Measurements from ENCODE around the gene OR10X1. TPM values are rescaled to one million over a fixed set of nuclear protein-coding genes. Genes with fewer than 3 reads are reported as not detected.

Gene OR10X1
- total and polyA plus RNA-seq, 2 experiments from 2014 or later: not detected

GRCh38 chr1:158570480-158570879 is 9.2 kb downstream of the OR10X1 start, which contains the start of gene OR6P1:
Gene OR6P1 (minus strand): TSS chr1:158570580. CDS start chr1:158563604, 6,976 bp downstream.
- H4K20me1 ChIP-seq (ENCODE audit: insufficient read depth): no peaks in the 10 kb centered on the region
- no peak within 1 kb of the TSS for H3K4me2 ChIP-seq (ENCODE audit: unreplicated experiment)
- H3K27ac ChIP-seq: no peak within 1 kb of the TSS
- H3K36me3 ChIP-seq (ENCODE audit: low read depth): no peaks in the 10 kb centered on the region
- no peaks in the 10 kb centered on the region for H3K79me2 ChIP-seq (ENCODE audit: insufficient read depth)
- H3K9me3 ChIP-seq (ENCODE audit: low read depth): no peaks in the 10 kb centered on the region
- no peaks in the 10 kb centered on the region for H3K9me2 ChIP-seq (ENCODE audit: insufficient read depth)
- TF ChIP-seq EZH2 (IDR thresholded peaks at IDR 0.05; ENCODE audit: insufficient read depth, poor library complexity, severe bottlenecking) (no peak), EZH2phosphoT487 (IDR thresholded peaks at IDR 0.05; ENCODE audit: insufficient read depth, low read depth) (no peak)
- DNase-seq: no peak
- no peak within 1 kb of the TSS for H2AFZ ChIP-seq
- H3K9ac ChIP-seq: no peak within 1 kb of the TSS
- no peaks in the 10 kb centered on the region for H3K27me3 ChIP-seq (replicated peaks; ENCODE audit: insufficient read depth)
- H3K4me3 ChIP-seq: no peak within 1 kb of the TSS
- in situ Hi-C loops (cut with MboI): no loop called here
- H3K4me1 ChIP-seq (ENCODE audit: insufficient read depth): no peaks in the 10 kb centered on the region
- 2 to 3% methylated on average over 3 of the region's 3 CpGs for WGBS, 2 experiments (ENCODE audit: low coverage in 1 of 2, low lambda C conversion rate in 2 of 2, missing lambda C conversion rate in 2 of 2)
- no peaks in the 10 kb centered on the region for H3F3A ChIP-seq (ENCODE audit: insufficient read depth)

DNA sequence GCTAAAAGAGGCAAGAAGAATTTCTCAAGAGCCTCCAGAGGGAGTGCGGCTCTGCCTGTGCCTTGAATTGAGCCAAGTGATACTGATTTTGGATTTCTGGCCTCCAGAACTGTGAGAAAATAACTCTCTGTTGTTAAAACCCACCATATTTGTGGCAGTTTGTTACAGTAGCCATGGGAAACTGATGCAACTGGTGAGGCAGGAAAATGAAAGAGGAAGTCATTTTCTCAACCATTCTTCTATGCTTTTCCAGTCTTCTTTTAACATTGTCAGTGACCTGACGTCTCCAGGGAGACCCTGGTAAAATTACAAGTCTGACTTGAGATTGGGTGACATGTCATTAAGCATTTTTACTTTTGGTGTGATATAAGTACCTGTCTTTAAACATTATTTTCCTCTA is 15.1 kb downstream of the OR10X1 start:
- Histone ChIP-seq H4K20me1 (ENCODE audit: insufficient read depth) (no peaks in the 10 kb centered on the region), H3K79me2 (ENCODE audit: insufficient read depth) (no peaks in the 10 kb centered on the region), H2AFZ (no peak overlapping the region), H3K4me3 (no peak overlapping the region), H3K9me2 (ENCODE audit: insufficient read depth) (no peaks in the 10 kb centered on the region), H3F3A (ENCODE audit: insufficient read depth) (no peaks in the 10 kb centered on the region), H3K36me3 (ENCODE audit: low read depth) (no peaks in the 10 kb centered on the region), H3K9me3 (ENCODE audit: low read depth) (no peaks in the 10 kb centered on the region), H3K27me3 (replicated peaks; ENCODE audit: insufficient read depth) (no peaks in the 10 kb centered on the region), H3K4me1 (ENCODE audit: insufficient read depth) (no peaks in the 10 kb centered on the region), H3K9ac (no peak overlapping the region), H3K27ac (no peak overlapping the region), H3K4me2 (ENCODE audit: unreplicated experiment) (no peak overlapping the region)
- in situ Hi-C loops (cut with MboI): no loop called here
- DNase-seq: no peak
- TF ChIP-seq EZH2phosphoT487 (IDR thresholded peaks at IDR 0.05; ENCODE audit: insufficient read depth, low read depth): no peak
- WGBS, 2 experiments (ENCODE audit: low coverage in 1 of 2, low lambda C conversion rate in 2 of 2, missing lambda C conversion rate in 2 of 2): 5 to 15% methylated on average over 2 of the region's 2 CpGs

DNA sequence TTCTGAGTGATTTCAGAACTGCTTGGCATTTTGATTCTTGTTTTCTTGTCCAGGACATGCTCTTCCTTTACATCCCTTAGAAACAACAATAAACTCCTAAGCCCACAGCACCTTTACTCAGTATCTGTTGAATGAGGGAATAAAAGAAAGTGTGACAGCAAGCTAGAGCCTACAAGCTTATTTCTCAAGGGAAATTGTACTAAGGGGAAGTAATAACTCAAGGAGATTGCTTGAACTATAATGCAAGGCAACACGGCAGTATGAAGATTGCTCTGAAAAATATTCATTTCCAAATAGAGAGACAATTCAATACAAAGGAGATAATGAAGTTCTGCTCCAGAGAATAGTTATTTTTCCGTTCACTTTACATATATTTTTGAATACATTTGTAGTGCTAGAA is 15.8 kb downstream of the OR10X1 start:
- no peaks in the 10 kb centered on the region for H3K27me3 ChIP-seq (replicated peaks; ENCODE audit: insufficient read depth)
- no peak overlapping the region for H2AFZ ChIP-seq
- H3K4me1 ChIP-seq (ENCODE audit: insufficient read depth): no peaks in the 10 kb centered on the region
- TF ChIP-seq EZH2 (IDR thresholded peaks at IDR 0.05; ENCODE audit: insufficient read depth, poor library complexity, severe bottlenecking): no peak
- TF ChIP-seq EZH2phosphoT487 (IDR thresholded peaks at IDR 0.05; ENCODE audit: insufficient read depth, low read depth): no peak
- no peak overlapping the region for H3K4me2 ChIP-seq (ENCODE audit: unreplicated experiment)
- in situ Hi-C loops (cut with MboI): no loop called here
- H3K9me2 ChIP-seq (ENCODE audit: insufficient read depth): no peaks in the 10 kb centered on the region
- no peak for DNase-seq
- no peaks in the 10 kb centered on the region for H3K9me3 ChIP-seq (ENCODE audit: low read depth)
- H3K27ac ChIP-seq: no peak overlapping the region
- no peaks in the 10 kb centered on the region for H4K20me1 ChIP-seq (ENCODE audit: insufficient read depth)
- H3K4me3 ChIP-seq: no peak overlapping the region
- no peaks in the 10 kb centered on the region for H3F3A ChIP-seq (ENCODE audit: insufficient read depth)
- H3K36me3 ChIP-seq (ENCODE audit: low read depth): no peaks in the 10 kb centered on the region
- H3K9ac ChIP-seq: no peak overlapping the region
- no peaks in the 10 kb centered on the region for H3K79me2 ChIP-seq (ENCODE audit: insufficient read depth)
- WGBS, 2 experiments (ENCODE audit: low coverage in 1 of 2, low lambda C conversion rate in 2 of 2, missing lambda C conversion rate in 2 of 2): 27 to 31% methylated on average over 2 of the region's 2 CpGs

- TF ChIP-seq EZH2 (IDR thresholded peaks at IDR 0.05; ENCODE audit: insufficient read depth, poor library complexity, severe bottlenecking): no peak
- TF ChIP-seq EZH2phosphoT487 (IDR thresholded peaks at IDR 0.05; ENCODE audit: insufficient read depth, low read depth): no peak
- H3K4me2 ChIP-seq (ENCODE audit: unreplicated experiment): no peak overlapping the region
- H3K27ac ChIP-seq: no peak overlapping the region
- H3K9ac ChIP-seq: no peak overlapping the region
- WGBS, 2 experiments (ENCODE audit: low coverage in 1 of 2, low lambda C conversion rate in 2 of 2, missing lambda C conversion rate in 2 of 2): 0 to 5% methylated on average over 1 of the region's 1 CpG
- H4K20me1 ChIP-seq (ENCODE audit: insufficient read depth): no peaks in the 10 kb centered on the region
- H3K4me3 ChIP-seq: no peak overlapping the region
- DNase-seq: no peak
- H3K9me3 ChIP-seq (ENCODE audit: low read depth): no peaks in the 10 kb centered on the region
- H3K27me3 ChIP-seq (replicated peaks; ENCODE audit: insufficient read depth): no peaks in the 10 kb centered on the region
- H2AFZ ChIP-seq: no peak overlapping the region
- H3K79me2 ChIP-seq (ENCODE audit: insufficient read depth): no peaks in the 10 kb centered on the region
- H3F3A ChIP-seq (ENCODE audit: insufficient read depth): no peaks in the 10 kb centered on the region
- H3K4me1 ChIP-seq (ENCODE audit: insufficient read depth): no peaks in the 10 kb centered on the region
- no peaks in the 10 kb centered on the region for H3K9me2 ChIP-seq (ENCODE audit: insufficient read depth)
- no peaks in the 10 kb centered on the region for H3K36me3 ChIP-seq (ENCODE audit: low read depth)
- in situ Hi-C loops (cut with MboI): no loop called here
These were observed 20.0 kb downstream of the OR10X1 start for GRCh38 chr1:158559696-158560095.

DNA sequence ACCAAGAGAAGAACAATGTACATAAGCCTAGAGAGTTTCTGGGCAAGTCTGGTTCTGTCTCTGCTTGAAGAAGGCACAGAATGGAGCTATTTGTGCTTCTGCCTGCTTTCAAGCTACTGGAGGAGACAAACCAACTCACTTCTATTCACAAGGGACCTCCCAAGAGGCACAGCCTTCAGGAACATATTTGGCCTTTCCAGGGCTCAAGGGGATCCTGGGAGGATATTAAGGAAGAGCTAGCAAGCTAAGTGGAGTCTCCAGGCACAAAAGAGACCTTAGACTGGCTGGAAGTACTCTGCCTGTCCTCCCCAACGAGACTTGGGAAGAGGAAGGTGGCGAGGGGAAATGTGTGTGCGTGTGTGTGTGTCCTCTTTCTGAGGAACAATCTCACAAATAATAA is 25.3 kb downstream of the OR10X1 start, which contains the start of gene OR6Y1:
OR6Y1 (minus strand) TSS at position 54 of the 400 bp plus-strand sequence. CDS start 6,300 bp downstream, outside the sequence.
- Histone ChIP-seq H3K27ac (no peak within 1 kb of the TSS), H3F3A (ENCODE audit: insufficient read depth) (no peaks in the 10 kb centered on the region), H2AFZ (no peak within 1 kb of the TSS), H3K9me3 (ENCODE audit: low read depth) (no peaks in the 10 kb centered on the region), H3K27me3 (replicated peaks; ENCODE audit: insufficient read depth) (no peaks in the 10 kb centered on the region), H3K79me2 (ENCODE audit: insufficient read depth) (no peaks in the 10 kb centered on the region), H3K4me1 (ENCODE audit: insufficient read depth) (no peaks in the 10 kb centered on the region), H3K4me3 (no peak within 1 kb of the TSS), H4K20me1 (ENCODE audit: insufficient read depth) (no peaks in the 10 kb centered on the region), H3K36me3 (ENCODE audit: low read depth) (no peaks in the 10 kb centered on the region), H3K9me2 (ENCODE audit: insufficient read depth) (no peaks in the 10 kb centered on the region), H3K4me2 (ENCODE audit: unreplicated experiment) (no peak within 1 kb of the TSS), H3K9ac (no peak within 1 kb of the TSS)
- WGBS, 2 experiments (ENCODE audit: low coverage in 1 of 2, low lambda C conversion rate in 2 of 2, missing lambda C conversion rate in 2 of 2): 26 to 38% methylated on average over 3 of the region's 3 CpGs
- in situ Hi-C loops (cut with MboI): no loop called here
- TF ChIP-seq EZH2 (IDR thresholded peaks at IDR 0.05; ENCODE audit: insufficient read depth, poor library complexity, severe bottlenecking) (no peak), EZH2phosphoT487 (IDR thresholded peaks at IDR 0.05; ENCODE audit: insufficient read depth, low read depth) (no peak)
- no peak for DNase-seq

Measured in GM23248 (cell line).